Left forelimb (tissue), 1 donor: Measurements from ENCODE around the gene ZFTA.

Experiments used
- DNase-seq: peaks from one replicate; pipeline ENCODE4 v3.0.0-alpha.2; 2018; ENCODE audit warnings: low spot score

The ZFTA gene

DNA sequence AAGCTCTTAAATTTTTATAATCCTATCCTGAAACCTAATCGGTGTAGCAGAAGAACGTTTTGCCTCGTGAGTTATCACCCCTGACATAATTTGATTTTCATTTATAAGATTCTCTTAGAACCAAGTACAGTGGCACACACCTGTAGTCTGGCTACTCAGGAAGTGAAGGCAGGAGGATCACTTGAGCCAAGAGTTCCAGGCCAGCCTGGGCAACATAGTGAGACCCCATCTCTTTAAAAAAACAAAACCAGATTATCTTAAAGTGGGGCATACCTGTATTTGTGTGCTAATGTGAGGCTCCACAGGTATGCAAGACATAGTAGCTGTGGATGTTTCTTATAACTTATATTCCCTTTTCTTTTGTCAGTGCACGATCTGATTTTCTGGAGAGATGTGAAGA is 19.0 kb downstream of the ZFTA start:
- no peak for DNase-seq

DNA sequence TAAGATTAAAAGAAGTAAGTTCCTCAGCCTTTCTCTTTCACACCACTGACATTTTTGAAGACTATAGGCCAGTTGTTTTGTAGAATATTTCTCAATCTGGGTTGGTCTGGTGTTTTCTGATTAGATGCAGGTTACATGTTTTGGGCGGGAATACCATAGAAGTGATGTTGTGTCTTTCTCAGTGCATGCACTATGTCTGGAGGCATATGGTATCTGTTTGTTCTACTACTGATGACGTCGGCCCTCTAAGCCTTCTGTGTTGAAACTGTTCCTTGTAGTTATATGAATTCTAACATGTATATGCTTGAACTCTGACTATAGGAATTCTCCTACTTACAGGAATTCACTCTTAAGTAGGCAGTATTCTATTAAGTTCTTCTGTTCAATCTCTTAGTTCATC is 21.6 kb downstream of the ZFTA start:
- no peak for DNase-seq

DNA sequence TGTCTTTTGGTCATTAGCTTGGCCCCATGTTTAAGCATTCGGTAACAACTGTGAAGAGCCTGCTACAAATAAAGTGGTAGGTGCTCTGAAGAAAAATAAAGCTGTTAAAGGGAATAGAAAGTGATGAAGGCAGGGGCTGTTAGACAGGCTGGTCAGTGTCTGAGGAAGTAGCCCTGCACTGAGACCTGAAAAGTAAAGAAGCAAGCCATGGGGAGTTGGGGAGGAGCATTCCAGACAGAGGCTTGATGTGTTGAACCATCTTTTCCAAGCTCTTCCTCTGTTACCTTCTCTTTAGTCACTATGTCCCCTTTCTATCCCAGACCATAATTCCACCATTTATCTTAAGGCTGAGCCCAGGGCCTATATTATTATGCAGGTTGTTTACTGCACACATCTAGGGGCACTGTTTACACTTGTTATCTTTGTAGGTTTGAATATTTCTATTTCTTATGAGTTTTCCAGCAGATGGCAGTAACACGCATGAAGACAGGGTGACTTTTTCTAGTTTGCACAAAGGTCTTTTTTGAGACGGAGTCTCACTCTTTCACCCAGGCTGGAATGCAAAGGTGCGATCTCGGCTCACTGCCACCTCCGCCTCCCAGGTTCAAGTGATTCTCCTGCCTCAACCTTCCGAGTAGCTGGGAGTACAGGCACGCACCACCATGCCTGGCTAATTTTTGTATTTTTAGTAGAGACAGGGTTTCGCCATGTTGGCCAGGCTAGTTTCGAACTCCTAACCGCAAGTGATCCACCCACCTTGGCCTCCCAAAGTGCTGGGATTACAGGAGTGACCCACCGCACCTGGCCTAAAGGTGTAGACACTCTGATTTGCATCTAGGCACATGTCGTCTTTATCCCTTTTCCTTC is 23.0 kb downstream of the ZFTA start:
- no peak for DNase-seq

DNA sequence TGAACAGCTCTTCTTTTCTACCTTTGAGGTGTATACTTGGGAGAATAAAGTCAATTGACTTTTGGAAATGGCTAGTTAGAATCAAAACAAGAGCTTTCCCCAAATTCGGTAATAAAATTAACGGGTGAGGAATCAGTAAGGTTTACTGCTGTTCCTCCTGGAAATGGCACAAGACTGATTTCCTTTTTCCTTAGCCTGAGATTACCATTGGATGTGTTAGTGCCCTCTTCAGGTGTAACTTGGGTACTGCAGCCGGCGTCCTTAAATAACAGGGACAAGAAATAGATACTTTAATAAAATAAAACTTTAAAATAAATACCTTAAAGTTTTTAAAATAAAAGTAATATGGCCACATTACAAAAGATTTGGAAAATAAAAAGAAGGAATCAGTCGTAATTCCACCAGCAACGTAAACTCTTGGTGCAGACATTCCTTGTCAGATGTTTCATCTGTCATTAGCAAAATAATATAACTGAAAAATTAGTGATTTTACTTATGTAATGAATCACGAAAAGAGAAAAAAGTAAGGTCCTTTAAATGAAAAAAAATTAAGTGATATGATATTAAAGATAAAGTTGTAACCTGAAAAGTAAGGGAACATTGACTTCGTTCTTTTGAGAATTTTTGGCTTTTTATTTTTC is 29.7 kb downstream of the ZFTA start:
- DNase-seq, result no peak

DNA sequence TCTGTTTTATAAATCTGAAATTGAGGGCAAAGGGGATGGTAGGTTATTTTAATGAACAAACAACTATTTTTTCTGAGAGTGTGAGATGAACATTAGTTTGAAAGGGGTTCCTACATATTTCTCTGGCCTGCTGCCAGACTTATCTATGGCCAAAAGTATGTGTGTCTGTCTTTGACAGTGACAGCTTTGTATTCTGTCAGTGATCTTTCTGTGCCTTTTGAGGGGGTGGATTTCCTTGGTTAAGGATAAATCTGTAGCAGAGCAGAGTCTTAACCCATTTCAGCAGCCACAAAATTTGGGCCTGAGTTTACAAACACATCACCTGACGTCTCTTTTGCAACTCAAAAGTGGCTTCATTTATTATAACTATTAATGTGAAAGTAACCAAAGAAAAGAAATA is 30.9 kb downstream of the ZFTA start:
- DNase-seq, result no peak

DNA sequence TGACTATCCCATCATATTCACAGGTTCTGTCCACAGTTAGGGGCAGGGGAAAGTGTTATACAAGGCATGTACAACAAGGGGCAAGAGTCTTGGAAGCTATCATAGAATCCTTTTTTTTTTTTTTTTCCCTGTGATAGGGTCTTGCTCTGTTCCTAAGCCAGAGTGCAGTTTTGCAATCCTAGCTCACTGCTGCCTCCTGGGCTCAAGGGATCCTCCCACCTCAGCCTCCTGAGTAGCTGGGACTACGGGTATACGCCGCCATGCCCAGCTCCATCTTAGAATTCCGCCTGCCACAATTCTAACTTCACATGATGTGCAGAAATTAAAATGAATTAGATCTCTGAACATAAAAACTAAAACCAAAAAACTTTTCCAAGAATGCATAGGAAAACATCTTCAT is 31.7 kb downstream of the ZFTA start:
- no peak for DNase-seq

DNA sequence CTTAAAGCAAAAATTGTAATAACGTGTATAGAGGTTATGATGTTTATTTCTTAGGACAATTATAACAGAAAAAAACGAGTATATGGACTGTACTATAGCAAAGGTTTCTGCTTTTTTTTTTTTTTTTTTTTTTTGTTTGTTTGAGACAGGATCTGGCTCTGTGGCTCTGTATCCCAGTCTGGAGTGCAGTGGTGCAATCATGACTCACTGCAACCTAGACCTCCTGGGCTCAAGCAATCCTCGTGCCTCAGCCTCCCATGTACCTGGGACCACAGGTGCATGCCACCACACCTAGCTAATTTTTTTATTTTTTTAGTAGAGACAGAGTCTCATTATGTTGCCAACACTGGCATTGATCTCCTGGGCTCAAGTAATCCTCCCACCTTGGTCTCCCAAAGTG is 39.2 kb downstream of the ZFTA start:
- DNase-seq, result no peak

DNA sequence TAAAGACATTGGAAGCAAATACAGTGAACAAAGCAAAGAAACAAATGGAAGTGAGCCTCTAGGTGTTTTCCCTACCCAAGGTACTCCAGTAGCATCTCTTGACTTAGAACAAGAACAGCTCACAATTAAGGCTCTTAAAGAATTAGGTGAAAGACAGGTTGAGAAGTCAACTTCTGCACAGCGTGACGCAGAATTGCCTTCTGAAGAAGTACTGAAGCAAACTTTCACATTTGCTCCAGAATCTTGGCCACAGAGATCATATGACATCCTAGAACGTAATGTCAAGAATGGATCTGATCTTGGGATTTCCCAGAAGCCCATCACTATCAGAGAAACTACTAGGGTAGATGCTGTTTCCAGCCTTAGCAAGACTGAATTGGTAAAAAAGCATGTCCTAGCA is 48.0 kb downstream of the ZFTA start:
- DNase-seq, result no peak

DNA sequence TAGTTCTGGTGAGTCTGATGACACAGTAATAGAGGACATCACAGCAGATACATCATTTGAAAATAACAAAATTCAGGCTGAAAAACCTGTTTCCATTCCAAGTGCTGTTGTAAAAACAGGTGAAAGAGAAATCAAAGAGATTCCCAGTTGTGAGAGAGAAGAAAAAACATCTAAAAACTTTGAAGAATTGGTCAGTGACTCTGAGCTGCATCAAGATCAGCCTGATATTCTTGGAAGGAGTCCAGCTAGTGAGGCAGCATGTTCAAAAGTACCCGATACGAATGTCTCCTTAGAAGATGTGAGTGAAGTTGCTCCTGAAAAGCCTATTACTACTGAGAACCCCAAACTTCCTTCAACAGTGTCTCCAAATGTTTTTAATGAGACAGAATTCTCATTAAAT is 48.6 kb downstream of the ZFTA start:
- DNase-seq, result no peak

DNA sequence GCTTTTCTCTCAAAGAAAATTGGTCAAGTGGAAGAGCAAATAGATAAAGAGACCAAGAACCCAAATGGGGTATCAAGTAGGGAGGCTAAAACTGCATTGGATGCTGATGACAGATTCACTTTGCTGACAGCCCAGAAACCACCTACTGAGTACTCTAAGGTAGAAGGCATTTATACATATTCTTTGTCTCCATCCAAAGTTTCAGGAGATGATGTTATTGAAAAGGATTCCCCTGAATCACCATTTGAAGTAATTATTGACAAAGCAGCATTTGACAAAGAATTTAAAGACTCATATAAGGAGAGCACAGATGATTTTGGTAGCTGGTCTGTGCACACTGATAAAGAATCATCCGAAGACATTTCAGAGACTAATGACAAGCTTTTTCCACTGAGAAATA is 49.6 kb downstream of the ZFTA start:
- no peak for DNase-seq
